ENCODE measurements around the gene CYP4F8.

CYP4F8 gene

DNA sequence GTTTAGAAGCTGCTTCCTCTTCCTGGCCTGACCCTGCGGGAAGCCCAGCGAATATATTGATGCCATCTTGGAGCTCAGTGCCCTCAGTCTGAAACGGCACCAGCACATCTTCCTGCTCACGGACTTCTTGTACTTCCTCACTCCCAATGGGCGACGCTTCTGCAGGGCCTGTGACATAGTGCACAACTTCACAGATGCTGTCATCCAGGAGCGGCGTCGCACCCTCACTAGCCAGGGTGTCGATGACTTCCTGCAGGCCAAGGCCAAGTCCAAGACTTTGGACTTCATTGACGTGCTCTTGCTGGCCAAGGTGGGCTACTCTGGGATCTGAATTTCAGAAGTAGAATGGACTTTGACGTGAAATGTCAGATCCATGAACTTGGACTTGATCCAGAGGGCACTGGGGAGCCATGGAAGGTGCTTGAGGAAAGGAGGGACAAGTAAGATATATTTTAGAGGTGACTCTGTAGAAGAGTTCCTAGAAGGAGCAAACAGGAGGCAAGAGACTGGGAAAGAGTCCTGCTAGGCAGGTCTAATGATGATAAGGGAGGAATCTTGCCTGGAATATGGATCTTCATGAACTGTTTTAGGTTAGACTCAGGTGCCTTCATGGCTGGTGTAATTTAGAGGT is 38.4 kb upstream of the CYP4F8 start:
- H3K27ac ChIP-seq (ENCODE audit: low read depth, low read length) = no peak overlapping the region
- no peaks in the 10 kb centered on the region for H3K79me2 ChIP-seq (ENCODE audit: insufficient read depth, low read length)
- H3K9me2 ChIP-seq (replicated peaks; ENCODE audit: insufficient read depth, low read length) = no peaks in the 10 kb centered on the region
- H3K4me2 ChIP-seq (ENCODE audit: low read depth, low read length, poor library complexity, severe bottlenecking) = no peak overlapping the region
- no peaks in the 10 kb centered on the region for H3K36me3 ChIP-seq (ENCODE audit: low read length)
- H3F3A ChIP-seq (ENCODE audit: insufficient read depth) = no peaks in the 10 kb centered on the region
- no peak overlapping the region for H2AFZ ChIP-seq (ENCODE audit: low read depth, low read length, severe bottlenecking)
- H3K9ac ChIP-seq (ENCODE audit: low read length) = no peak overlapping the region
- no peaks in the 10 kb centered on the region for H4K20me1 ChIP-seq (ENCODE audit: low read depth, low read length)
- H3K9me3 ChIP-seq (ENCODE audit: insufficient read depth, low read length) = no peaks in the 10 kb centered on the region
- H3K4me3 ChIP-seq (ENCODE audit: insufficient read depth, low read length, poor library complexity, severe bottlenecking) = no peak overlapping the region
- H3K27me3 ChIP-seq (ENCODE audit: low read length) = no peaks in the 10 kb centered on the region
- TF ChIP-seq EZH2phosphoT487 (conservative IDR thresholded peaks at IDR 0.05; ENCODE audit: low read length) = no peak
- TF ChIP-seq, protein P1, sequence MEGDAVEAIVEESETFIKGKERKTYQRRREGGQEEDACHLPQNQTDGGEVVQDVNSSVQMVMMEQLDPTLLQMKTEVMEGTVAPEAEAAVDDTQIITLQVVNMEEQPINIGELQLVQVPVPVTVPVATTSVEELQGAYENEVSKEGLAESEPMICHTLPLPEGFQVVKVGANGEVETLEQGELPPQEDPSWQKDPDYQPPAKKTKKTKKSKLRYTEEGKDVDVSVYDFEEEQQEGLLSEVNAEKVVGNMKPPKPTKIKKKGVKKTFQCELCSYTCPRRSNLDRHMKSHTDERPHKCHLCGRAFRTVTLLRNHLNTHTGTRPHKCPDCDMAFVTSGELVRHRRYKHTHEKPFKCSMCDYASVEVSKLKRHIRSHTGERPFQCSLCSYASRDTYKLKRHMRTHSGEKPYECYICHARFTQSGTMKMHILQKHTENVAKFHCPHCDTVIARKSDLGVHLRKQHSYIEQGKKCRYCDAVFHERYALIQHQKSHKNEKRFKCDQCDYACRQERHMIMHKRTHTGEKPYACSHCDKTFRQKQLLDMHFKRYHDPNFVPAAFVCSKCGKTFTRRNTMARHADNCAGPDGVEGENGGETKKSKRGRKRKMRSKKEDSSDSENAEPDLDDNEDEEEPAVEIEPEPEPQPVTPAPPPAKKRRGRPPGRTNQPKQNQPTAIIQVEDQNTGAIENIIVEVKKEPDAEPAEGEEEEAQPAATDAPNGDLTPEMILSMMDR (IDR thresholded peaks at IDR 0.05; ENCODE audit: insufficient read depth, low read length, poor library complexity, severe bottlenecking) = no peak

DNA sequence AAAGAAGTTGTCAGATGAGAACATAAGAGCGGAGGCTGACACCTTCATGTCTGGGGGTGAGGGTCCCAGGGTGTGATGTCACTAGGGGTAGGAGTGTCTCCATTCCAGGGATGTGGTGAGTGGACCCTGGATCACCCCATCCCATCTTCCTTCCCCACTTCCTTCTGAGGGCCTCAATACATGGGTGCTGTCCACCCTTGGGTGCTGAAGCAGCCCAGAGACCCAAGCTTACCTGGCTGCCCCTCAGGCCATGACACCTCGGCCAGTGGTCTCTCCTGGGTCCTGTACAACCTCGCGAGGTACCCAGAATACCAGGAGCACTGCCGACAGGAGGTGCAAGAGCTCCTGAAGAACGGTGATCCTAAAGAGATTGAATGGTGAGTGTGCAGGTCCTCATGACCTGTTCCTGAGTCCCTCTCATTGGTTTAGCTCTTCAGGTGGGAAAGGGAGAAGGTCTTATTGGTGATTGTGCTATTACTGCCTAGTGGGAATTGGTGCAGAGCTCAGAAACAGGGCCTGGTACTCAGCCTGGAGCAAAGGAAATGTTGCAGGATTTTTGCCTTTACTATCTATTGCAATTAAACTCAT is 37.7 kb upstream of the CYP4F8 start:
- H3K36me3 ChIP-seq (ENCODE audit: low read length) = no peaks in the 10 kb centered on the region
- no peak overlapping the region for H3K9ac ChIP-seq (ENCODE audit: low read length)
- H3K27ac ChIP-seq (ENCODE audit: low read depth, low read length) = no peak overlapping the region
- no peaks in the 10 kb centered on the region for H3K79me2 ChIP-seq (ENCODE audit: insufficient read depth, low read length)
- no peak overlapping the region for H3K4me2 ChIP-seq (ENCODE audit: low read depth, low read length, poor library complexity, severe bottlenecking)
- H3K9me3 ChIP-seq (ENCODE audit: insufficient read depth, low read length) = no peaks in the 10 kb centered on the region
- no peak overlapping the region for H3K4me3 ChIP-seq (ENCODE audit: insufficient read depth, low read length, poor library complexity, severe bottlenecking)
- no peaks in the 10 kb centered on the region for H3K9me2 ChIP-seq (replicated peaks; ENCODE audit: insufficient read depth, low read length)
- no peaks in the 10 kb centered on the region for H3F3A ChIP-seq (ENCODE audit: insufficient read depth)
- TF ChIP-seq, protein P1 (IDR thresholded peaks at IDR 0.05; ENCODE audit: insufficient read depth, low read length, poor library complexity, severe bottlenecking) = no peak
- no peak overlapping the region for H2AFZ ChIP-seq (ENCODE audit: low read depth, low read length, severe bottlenecking)
- no peaks in the 10 kb centered on the region for H3K27me3 ChIP-seq (ENCODE audit: low read length)
- no peaks in the 10 kb centered on the region for H4K20me1 ChIP-seq (ENCODE audit: low read depth, low read length)

DNA sequence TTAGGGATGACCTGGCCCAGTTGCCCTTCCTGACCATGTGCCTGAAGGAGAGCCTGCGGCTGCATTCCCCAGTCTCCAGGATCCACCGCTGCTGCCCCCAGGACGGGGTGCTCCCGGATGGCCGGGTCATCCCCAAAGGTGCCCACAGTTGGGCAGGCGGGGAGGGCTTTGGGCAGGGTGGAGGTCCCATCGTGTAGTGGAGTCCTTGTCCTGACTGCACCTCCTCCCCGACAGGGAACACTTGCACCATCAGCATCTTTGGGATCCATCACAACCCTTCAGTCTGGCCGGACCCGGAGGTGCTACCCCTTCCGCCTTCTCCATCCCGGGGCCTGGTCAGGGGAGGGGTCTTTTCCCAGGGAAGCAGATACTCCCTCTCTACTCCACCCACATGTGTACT is 31.7 kb upstream of the CYP4F8 start:
- TF ChIP-seq EZH2phosphoT487 (conservative IDR thresholded peaks at IDR 0.05; ENCODE audit: low read length) = no peak
- TF ChIP-seq, protein P1 (IDR thresholded peaks at IDR 0.05; ENCODE audit: insufficient read depth, low read length, poor library complexity, severe bottlenecking) = no peak
- no peaks in the 10 kb centered on the region for H3K79me2 ChIP-seq (ENCODE audit: insufficient read depth, low read length)
- no peaks in the 10 kb centered on the region for H4K20me1 ChIP-seq (ENCODE audit: low read depth, low read length)

More for the DNA sequence above, 31.7 kb upstream of the CYP4F8 start:
- H3K9me2 ChIP-seq (replicated peaks; ENCODE audit: insufficient read depth, low read length) = no peaks in the 10 kb centered on the region
- no peak overlapping the region for H3K4me3 ChIP-seq (ENCODE audit: insufficient read depth, low read length, poor library complexity, severe bottlenecking)
- no peaks in the 10 kb centered on the region for H3K9me3 ChIP-seq (ENCODE audit: insufficient read depth, low read length)
- H3K27me3 ChIP-seq (ENCODE audit: low read length) = no peaks in the 10 kb centered on the region
- H3F3A ChIP-seq (ENCODE audit: insufficient read depth) = no peaks in the 10 kb centered on the region
- no peak overlapping the region for H3K4me2 ChIP-seq (ENCODE audit: low read depth, low read length, poor library complexity, severe bottlenecking)
- no peak overlapping the region for H3K9ac ChIP-seq (ENCODE audit: low read length)
- H2AFZ ChIP-seq (ENCODE audit: low read depth, low read length, severe bottlenecking) = no peak overlapping the region
- H3K27ac ChIP-seq (ENCODE audit: low read depth, low read length) = no peak overlapping the region
- no peaks in the 10 kb centered on the region for H3K36me3 ChIP-seq (ENCODE audit: low read length)
